Activated CD4-positive, alpha-beta T cell treated with anti-CD3 and anti-CD28 coated beads, Interleukin-2, Interleukin-4, amounts not matched to agents 100 ng/mL and 50 ng/mL, durations not matched to agents 16 hours and 8 hours (primary cell): ENCODE data around the gene SMU1.
A peak's percentile ranks its signal among the peaks of the same experiment; 100 is the strongest.
"Not testable (repeated sequence)": the region's sequence is repeated elsewhere in the genome, so short reads cannot be mapped to it uniquely, and the experiment has no call there.

Source experiments
- DNase-seq: peaks from one replicate; pipeline ENCODE4 v3.0.0-alpha.2; 2020; ENCODE audit warnings: low spot score

SMU1 gene

GRCh38 chr9:33105504-33105903, 29.0 kb upstream of the SMU1 start:
- DNase-seq, result no peak

GRCh38 chr9:33104401-33104800, 27.9 kb upstream of the SMU1 start:
- no peak for DNase-seq

DNA sequence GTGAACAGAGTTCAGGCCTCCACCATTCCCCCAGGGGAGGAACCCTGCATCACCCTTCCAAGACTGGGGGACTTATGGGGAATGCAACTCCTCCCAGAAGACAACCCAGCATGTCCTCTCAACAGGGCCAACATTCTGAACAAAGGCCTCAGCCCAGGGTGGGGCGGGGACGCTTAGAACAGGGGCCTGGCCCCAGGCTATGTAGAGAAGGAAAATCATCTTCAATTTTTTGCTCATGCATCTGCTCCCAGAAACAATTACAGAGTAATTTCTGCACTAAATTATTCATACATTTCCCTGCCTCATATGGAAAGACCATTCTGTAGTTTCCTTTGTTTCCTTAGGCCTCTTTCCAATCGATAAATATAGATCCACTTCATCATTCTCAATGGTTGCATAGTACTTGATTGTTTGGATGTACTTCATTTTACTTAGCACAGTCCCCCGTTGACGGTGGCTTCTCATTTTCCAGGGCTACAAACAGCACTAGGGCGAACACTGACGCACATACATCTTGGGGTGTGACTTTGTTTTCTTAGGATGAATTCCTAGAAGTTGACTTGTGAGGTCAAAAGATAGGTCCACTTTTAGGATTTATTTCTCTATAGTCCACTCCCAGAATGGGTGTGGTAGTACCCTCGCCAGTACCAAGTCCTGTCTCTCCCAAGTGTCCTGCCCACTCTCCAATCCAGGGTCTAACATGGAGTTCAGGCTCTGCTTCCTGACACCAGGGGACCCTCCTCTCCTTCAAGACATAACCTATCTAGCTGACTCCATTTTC, 27.2 kb upstream of the SMU1 start:
- no peak for DNase-seq

GRCh38 chr9:33102551-33103210, 26.2 kb upstream of the SMU1 start:
- no peak for DNase-seq

GRCh38 chr9:33101104-33101951, 24.9 kb upstream of the SMU1 start:
- DNase-seq, result no peak

- no peak for DNase-seq
These were observed 23.3 kb upstream of the SMU1 start for GRCh38 chr9:33099754-33100153.

GRCh38 chr9:33097192-33097591, 20.7 kb upstream of the SMU1 start:
- no peak for DNase-seq

DNA sequence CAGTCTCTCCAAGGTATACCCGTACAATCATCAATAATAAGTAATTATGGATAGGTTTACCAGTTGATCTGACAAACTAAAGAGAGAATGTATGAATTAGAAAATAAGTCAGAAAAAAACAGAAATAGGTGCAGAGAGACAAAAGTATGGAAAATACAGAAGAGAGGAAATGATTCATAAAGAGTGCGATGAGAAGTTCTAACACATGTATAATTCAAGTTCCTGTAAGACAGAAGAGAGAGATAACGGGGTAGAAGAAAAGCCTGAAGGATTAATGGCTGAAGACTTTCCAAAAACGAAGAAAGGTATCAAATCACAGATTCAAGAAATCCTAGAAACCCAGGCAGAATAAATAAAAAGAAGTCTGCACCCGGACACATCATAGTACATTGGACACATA, 16.2 kb upstream of the SMU1 start:
- no peak for DNase-seq

DNA sequence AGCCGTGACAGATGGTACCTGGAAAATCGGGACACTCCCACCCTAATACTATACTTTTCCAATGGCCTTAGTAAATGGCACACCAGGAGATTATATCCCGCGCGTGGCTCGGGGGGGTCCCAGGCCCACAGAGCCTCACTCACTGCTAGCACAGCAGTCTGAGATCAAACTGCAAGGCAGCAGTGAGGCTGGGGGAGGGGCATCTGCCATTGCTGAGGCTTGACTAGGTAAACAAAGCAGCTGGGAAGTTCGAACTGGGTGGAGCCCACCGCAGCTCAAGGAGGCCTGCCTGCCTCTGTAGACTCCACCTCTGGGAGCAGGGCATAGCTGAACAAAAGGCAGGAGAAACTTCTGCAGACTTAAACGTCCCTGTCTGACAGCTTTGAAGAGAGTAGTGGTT, 9.2 kb upstream of the SMU1 start:
- not testable (repeated sequence) for DNase-seq

DNA sequence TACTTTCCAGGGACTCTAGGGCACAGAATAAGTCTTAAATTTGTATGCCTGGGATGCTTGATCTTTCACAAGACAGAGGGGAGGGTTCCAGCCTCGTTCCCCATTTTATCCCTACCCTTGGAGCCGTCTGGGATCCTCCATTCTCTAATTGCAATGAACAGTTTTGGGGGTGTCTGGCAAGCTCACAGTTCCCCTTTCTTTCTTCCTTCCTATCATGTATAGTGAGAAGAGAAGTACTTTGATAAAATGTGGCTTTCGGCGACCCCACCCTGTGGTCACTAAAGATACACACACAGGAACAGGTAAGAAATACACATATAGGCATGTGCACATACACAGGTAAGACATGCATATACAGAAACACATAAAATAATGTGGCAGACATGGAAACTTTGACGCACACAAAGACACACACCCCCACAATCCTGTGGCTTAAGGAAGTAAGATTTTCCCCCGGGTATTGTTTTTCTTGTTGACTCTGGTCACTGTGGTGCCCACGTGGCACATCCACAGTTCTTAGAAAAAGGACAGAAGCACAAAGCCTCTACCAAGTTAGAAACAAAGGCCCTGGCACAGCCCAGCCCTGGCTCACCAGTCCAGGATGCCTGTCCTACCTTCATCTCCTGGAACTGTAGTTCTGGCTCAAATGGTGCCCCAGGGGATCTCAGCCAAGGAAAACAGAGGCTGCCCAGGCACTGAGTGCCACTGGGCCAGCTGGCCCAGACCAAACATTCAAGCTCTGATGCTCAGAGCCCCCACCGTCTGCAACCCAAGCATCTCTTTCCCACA, 6.3 kb upstream of the SMU1 start:
- DNase-seq, result no peak

DNA sequence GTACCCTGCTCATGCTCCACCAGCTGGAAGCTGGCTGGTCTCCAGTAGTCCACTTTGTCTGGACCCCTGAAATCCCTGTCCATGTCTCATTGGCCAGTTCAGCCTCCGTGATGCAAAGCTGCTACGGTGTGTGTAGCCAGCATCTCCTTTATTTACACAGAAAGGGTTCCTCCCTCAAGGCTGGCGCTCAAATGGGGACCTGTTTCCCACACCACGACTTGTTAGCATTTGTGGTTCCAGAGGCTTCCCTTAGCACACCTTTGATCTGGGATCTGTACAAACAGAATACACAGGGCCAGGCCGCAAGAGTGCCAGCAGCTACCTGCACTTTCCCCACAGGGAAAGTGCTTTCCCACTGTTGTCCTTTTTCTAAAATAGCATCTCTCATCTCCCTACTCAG, 5.7 kb upstream of the SMU1 start:
- DNase-seq, result no peak

DNA sequence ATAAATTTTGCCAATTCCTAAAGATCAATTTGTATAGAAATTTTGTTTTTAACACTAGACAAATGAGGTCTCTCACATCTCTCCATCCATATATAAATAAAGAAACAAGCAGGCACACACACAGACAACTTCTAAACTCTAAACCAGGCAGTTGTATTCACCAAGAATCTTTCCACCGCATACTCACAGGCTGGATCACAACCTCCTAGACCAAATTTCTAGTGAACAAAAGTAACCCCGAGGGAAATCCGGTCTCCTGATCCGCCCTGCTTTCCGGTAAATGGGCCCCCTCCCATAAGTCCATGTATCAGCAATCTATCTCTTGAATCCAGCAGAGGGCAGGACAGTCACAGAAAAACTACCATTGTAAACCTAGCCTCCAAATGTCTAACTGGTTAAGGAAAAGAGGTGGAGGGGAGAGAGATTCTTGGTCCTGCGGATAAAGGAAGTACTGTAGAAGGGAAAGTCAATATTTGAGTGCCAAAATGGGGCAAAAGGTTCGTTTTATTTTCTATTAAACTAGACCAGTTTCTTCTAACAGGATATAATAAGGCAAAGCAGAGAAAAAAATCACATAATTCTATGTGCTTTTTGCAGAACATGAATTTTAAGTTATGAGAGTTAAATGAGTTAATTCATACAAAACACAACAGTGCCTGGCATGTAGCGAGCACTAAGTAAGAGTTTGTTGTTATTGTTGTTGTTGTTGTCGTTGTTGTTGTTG, 4.8 kb upstream of the SMU1 start:
- peak; percentile 89 for DNase-seq

- DNase-seq, result peak; percentile 15
These were observed 4.1 kb upstream of the SMU1 start for GRCh38 chr9:33080534-33080933.

DNA sequence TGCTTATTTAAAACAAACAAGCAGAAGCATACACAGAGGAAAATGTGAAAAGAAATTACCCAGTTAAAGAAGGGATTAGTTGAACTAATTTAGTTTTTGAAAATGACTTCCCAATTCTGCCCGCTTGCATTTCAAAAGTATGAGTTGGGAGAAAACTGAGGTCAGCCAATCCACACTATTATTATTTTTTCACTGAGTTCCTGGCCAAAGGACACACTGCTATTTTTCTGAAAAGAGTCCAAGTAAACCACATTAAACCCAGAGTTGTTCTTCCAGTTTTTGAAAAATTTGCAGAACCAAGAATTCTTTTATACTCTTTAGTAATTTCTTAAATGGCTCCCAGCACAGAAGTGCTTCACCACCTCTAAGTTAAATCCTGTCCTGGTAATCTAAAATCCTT, 7.5 kb downstream of the SMU1 start:
- no peak for DNase-seq

GRCh38 chr9:33065157-33066076, 11.1 kb downstream of the SMU1 start:
- DNase-seq, result no peak

DNA sequence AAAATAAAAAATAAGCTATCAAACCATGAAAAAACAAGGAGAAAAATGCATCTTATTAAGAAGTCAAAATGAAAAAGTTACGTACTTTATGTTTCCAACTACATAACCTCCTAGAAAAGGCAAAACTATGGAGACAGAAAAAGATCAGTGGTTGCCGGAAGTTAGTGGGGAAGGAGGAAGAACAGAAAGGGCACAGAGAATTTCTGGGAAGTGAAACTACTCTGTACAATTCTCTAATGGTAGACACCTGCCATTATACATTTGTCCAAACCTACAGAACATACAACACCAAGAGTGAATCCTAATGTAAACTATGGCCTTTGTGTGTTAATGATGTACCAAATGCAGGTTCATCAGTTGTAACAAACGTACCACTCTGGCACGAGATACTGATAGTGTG, 25.3 kb downstream of the SMU1 start:
- no peak for DNase-seq

GRCh38 chr9:33049680-33050361, 26.7 kb downstream of the SMU1 start:
- peak; percentile 27 for DNase-seq

DNA sequence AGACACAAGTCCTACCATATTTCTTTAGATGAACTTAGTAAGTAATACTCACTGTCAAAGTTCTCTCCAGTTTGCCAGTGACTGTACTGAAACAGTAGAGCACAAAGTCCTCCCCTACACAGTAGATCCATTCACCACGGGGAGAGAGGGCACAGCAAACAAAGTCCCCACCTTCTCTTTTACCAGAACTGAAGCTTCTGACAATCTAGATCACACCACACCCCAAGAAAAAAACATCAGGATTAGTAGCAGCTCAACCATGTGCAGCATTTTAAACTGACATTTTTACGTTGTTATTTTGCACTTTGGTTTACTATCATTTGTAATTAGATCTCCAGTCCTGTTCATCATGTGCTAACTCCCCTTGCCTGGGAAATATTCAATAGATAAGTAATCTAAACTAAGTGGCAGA, 28.4 kb downstream of the SMU1 start:
- DNase-seq, result no peak

DNA sequence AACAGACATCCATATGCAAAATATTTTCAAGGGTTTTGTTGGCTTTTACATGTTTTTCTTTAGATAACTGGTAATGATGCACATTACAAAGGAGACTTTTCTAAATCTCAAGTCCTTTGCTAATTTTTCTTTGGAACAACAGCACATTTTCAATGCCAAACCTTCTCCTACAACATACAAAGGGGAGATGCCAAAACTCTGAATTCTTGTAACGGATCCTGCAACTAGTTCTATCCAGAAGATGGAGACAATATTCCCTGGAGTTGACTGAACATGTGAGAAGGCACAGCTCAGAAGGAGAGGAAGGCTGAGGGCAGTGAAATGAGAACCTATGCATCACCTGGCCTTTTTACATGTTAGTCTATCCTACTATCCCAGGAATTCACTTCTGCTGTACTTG, 30.4 kb downstream of the SMU1 start:
- DNase-seq, result no peak
